CD4-positive, alpha-beta T cell treated with Interleukin-6 for 4 hours (primary cell): ENCODE results near the gene PHACTR3.
"Not testable (repeated sequence)": the region's sequence is repeated elsewhere in the genome, so short reads cannot be mapped to it uniquely, and the experiment has no call there.

Experiments used
- DNase-seq: peaks from one replicate; pipeline ENCODE4 v3.0.0-alpha.2; 2020; ENCODE audit warnings: mixed read lengths

PHACTR3 gene

GRCh38 chr20:59591061-59591460 lies 13.3 kb upstream of the PHACTR3 start:
- no peak for DNase-seq

DNA sequence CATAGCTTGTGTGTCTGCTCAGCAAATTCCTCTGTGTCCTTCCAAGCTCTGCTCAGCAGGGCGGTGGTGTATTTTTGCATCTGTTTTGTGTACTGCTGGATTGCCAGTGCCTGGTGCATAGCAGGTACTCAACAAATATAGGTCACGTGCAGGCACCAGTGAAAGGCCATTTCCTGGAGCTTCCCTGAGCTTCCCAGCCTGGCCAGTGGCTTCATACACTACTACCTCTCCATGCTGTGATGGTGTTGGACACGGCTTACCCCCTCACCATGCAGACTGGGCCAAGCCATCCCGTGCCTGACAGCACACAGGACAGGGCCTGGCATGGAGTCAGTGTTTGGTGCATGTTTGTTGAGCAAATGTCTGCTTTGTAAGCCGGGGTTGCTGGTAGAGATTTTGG lies 7.7 kb upstream of the PHACTR3 start:
- no peak for DNase-seq

- DNase-seq, result no peak
These were observed 7.1 kb upstream of the PHACTR3 start for GRCh38 chr20:59597240-59597639.

DNA sequence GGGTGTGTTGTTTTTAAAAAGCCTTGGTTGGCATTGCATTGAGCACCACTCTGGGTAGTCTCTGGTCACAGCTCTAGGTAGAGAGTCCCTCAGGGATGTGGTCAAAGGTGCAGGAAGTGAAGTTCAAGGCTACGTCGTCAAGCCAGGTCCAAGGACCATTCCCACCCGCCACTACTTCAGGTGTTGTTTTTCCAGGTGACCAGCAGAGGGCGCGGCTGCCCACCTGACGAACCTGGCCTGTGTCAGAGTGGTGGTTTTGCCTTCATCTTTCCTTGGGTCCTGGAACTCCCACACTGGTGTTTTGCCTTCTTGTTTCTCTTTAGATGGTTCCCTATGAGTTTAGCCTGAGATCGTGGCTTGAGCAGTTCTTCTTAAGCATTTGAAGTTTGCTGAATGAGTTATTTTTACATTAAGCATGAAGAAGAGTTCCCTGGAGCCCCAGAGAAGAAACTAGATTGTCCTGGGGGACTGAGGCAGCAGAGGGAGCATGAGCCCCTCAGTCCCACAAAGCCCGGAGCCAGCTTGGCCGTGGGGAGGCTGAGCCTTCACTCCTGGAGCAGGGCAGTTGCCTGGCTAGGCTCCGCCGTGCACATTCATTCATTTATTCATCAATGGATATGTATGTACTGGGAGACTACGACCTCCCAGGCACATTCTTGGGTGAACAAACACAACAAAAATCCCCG lies 5.6 kb upstream of the PHACTR3 start:
- peak; percentile 20 for DNase-seq

DNA sequence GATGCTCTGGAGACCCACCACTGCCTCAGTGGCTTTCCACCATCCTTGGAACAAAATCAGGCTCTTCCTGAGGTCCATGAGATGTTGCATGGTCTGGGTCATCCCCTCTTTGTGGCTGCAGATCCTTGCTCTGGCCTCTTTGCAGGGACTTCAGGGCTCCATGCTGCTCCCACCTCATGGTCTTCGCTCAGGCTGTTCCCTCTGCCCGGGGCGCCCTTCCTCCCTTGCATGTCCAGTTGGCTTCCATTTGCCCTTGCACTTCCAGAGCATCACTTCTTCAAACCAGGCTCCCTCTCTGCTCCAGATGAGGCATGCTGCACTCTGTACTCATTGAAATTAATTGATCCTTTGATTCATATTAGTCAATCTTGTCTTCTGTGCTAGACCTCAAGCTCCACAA lies 4.4 kb upstream of the PHACTR3 start:
- no peak for DNase-seq

GRCh38 chr20:59600472-59600871 lies 3.9 kb upstream of the PHACTR3 start:
- no peak for DNase-seq

GRCh38 chr20:59602546-59603080 lies 1.7 kb upstream of the PHACTR3 start:
- DNase-seq, result no peak

DNA sequence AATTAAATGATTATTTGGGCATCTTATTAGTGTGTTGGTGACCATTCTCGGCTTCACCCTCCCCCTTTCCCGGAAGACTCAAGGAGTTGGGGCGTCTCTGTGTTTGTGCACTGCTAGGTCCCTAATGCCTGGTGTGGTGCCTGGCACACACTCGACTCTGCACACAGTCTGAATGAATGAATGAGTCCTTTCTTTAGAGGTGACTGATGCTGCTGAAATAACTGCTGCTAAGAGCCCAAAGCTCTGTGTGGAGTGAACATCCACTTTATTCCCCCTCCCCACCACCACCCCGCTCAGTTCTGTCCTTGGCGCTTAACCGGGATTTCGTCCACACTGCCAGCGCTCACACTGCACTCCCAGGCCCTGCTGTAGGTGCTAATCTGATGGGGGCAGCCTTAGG lies 1.2 kb upstream of the PHACTR3 start:
- no peak for DNase-seq

- DNase-seq, result no peak
These were observed 631 bp downstream of the PHACTR3 start for GRCh38 chr20:59604741-59605600.

DNA sequence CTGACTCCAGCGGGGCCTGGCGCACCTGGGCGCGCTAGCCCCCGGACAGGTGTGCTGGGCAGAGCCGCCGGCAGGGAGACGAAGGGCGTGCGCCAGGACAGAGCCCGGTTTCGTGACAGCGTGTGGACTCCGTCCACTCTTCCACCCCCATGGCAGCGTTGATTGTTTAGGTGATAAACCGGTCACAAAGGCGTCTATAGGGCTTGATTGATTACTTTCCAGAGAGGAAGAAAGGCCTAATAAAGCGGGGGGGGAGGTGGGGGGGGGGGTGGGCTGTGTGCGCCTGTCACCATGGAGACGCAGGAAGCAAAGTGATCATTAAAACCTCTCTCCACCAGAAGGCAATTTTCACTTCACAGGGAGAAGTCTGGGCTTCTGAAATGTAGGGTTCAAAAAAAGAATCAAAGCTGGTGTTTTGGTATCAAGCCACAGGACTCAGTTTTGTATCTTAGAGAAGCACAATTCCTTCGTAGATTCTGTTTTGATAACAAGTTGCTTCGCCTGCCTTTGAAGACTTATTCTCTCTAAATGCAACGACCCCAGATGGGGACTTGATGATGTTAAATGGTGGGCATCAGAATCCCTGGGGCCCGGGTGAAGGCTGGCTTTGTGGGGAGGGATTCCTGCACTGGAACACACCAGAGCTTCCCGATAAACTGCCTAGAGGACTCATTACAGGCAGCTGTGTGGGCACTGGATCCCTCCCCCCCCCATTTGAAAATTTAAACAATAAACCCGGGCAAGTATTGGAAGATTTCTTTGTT lies 1.4 kb downstream of the PHACTR3 start:
- no peak for DNase-seq

GRCh38 chr20:59606566-59606965 lies 2.2 kb downstream of the PHACTR3 start:
- DNase-seq, result no peak

GRCh38 chr20:59608396-59608795 lies 4.1 kb downstream of the PHACTR3 start:
- DNase-seq, result no peak

DNA sequence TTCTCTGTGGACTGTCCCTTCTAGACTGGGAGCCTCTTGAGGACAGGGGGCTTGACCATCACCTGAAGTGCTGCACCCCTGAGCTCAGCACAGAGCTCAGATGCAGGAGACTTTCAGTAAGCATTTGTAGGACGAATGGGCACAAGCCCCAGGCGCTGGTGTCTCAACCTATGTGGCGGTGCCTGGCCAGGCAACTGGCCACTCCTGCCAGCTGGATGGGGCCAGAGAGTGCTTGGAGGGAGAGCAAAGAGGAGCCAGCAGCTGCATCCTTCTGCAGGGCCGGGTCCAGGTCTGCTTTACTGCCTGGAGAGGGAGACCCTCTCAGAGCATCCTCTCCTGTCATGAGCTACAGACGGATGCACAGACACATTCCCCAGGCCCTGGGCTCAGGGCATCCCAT lies 4.5 kb downstream of the PHACTR3 start:
- no peak for DNase-seq

DNA sequence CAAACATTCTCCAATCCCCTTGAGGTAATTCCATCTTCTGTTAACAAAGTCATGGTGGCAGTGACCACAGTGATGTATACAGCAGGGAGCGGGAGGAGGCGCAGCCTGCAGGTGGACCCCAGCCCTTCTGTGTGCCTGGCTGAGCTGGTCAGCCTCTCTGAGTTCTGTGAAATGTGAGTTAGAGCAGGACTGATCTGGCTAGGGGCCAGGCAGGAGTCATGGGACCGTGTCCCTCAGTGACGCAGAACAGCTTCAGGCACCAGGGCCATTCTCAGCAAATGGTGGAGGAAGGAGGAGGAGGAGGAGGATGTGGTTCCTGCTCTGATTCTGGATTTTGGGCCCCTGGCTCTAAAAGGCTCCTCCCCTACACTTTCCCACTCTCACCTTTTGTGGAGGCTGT lies 6.9 kb downstream of the PHACTR3 start:
- DNase-seq, result no peak

DNA sequence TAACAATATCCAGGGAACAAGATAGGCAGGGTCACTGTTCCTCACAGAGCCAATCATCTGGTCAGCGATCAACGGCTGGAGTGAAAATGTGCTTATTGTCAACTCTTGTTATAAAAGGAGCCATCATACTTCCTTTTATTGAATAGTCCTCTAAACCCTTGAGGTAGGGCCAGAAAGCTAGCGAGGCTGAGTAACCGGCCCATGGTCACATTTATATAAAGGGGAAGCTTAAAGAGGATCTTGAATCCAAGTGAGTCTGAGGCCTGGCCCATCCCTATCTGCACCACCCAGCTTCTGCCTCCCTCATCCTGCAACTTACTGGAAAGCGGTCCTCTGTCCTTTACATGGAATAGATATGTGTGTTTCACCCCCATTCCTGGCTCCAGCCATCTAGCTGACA lies 9.5 kb downstream of the PHACTR3 start:
- no peak for DNase-seq

- no peak for DNase-seq
These were observed 10.4 kb downstream of the PHACTR3 start for GRCh38 chr20:59614714-59615113.

GRCh38 chr20:59616306-59616705 lies 12.0 kb downstream of the PHACTR3 start:
- DNase-seq, result no peak

GRCh38 chr20:59617221-59617620 lies 12.9 kb downstream of the PHACTR3 start:
- no peak for DNase-seq

DNA sequence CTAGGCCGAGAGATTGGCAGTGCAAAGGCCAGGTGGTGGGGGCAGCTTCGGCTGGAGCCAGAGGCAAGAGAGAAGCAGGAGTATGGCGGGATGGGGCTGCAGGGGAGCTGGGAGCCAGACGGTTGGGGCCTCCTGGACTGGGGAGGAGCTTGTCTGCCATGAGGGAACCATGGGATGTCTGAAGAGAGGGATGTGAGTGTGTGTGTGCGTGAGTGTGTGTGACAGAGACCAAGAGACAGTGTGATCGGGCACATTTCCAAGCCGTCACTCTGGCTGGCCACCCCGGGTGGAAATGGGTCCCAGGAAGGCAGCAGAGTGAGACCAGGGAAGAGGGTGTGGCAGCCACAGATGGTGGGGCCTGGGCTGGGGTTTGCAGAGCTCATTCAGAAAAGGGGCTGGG lies 13.8 kb downstream of the PHACTR3 start:
- no peak for DNase-seq

DNA sequence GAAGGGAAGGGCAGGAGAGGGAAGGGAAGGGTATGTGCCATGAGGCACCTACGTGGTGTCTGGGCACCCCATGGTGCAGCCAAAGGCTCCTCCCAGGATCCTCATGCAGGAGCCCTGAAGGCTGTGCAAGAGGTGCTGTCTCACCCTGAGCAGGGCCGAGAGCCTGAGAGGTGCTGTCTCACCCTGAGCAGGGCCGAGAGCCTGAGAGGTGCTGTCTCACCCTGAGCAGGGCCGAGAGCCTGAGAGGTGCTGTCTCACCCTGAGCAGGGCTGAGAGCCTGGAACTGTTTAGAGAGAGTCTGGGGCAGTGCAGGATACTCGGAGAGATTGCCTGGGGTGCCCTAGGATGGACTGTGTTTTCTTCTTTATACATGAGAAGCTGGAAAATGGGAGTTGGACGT lies 14.2 kb downstream of the PHACTR3 start:
- not testable (repeated sequence) for DNase-seq

DNA sequence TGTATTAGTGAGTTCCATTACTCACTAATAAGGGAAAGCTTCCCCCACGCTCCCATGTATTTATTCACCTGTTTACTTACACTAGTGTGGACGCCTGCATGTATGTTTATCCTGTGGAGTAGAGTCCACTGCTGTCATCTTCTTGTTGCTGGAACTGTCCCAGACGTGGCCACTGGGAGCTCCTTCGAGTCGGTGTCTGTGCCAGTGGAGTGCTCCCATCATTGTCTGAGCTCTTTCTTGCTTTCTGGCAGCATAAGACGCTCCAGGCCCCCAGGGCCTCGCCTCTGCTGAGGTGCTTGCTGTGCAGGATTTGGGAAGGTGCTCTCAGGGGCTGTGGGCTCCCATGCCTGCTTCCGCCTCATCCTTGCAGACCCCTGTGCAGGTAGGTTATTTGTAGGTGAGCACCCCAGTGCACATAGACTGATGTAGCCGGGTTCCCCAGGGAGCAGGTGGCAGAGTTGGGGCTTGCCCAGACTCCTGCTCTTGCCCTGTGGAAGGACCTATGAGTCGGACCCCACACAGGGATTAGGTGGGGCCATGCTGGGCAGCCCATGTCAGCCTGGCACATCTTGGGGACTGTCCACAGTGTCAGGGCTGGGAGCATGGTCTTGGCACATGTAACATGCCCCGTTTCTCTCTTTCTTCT lies 16.6 kb downstream of the PHACTR3 start:
- no peak for DNase-seq

DNA sequence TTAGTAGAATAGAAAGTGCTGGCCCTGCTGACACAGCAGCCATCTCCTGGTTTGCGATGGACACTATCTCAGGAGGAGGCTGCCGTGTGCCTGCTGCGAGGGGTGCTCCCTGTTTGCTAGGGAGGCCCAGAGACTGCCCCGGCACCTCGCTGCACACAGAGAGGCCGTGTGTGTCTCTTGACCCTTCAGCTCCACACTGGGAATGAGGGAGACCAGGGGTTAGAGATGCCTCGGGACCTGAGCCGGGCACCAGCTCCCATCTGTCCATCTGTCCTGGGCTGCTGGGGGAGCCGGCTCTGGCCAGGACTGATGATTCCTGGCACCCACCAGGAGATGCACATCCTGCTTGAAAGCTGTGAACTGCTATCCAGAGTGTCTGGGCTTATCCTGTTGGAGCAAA lies 18.2 kb downstream of the PHACTR3 start:
- no peak for DNase-seq

DNA sequence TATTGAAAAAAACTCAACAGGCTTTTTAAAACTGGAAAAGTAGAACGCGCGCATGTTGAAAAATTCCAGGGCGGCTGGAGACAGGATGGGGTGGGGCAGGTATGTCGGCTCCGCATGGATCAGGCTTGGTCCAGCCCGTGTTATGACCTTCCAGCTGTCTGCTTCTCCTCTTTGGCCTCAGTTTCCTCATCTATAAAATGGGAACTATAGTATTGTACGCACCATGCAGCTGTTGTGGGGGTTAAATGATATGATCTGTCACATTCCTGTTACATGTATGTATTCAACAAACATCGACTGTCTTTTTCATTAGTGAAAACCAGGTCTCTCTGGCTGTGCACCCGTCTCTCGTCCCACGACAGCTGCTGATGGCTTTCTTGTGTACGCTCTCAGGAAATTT lies 18.8 kb downstream of the PHACTR3 start:
- DNase-seq, result no peak
